OCI-LY3 (cell line): ENCODE measurements around the gene CBX4.

Source experiments
- H2AFZ ChIP-seq: fragments of 200-600, 300-600 bp; shearing (Covaris generic); 2 replicates; pipeline ENCODE4 v1.6.0; 2014; ENCODE audit warnings: antibody characterized with exemption, low read depth, low read length
- H3K27ac ChIP-seq: fragments of 200-600, 300-600 bp; sonication (generic); 2 replicates; pipeline ENCODE4 v1.5.1; 2014; ENCODE audit warnings: mild to moderate bottlenecking, low read length, moderate library complexity, mixed read lengths
- H3K27me3 ChIP-seq: fragments of 200-600, 300-600 bp; sonication (generic); 2 replicates; pipeline ENCODE4 v1.6.1; 2014; ENCODE audit warnings: low read depth, low read length, mixed read lengths
- H3K36me3 ChIP-seq: fragments of 200-600, 300-600 bp; sonication (generic); replicated peaks from 2 replicates; pipeline ENCODE3; 2014; ENCODE audit warnings: low read depth, low read length, mixed read lengths
- H3K4me1 ChIP-seq: fragments of 300-600, 200-600 bp; sonication (generic); 2 replicates; pipeline ENCODE4 v1.6.1; 2014; ENCODE audit warnings: low read length, mixed read lengths
- H3K4me2 ChIP-seq: fragments of 200-600, 300-600 bp; sonication (generic); 2 replicates; pipeline ENCODE4 v1.6.1; 2014; ENCODE audit warnings: low read length, mixed read lengths
- H3K4me3 ChIP-seq: fragments of 300-600, 200-600 bp; sonication (generic); 2 replicates; pipeline ENCODE4 v1.5.1; 2014; ENCODE audit warnings: antibody characterized with exemption, mild to moderate bottlenecking, low read length, moderate library complexity
- H3K79me2 ChIP-seq: fragments of 300-600, 200-600 bp; shearing (Covaris generic); 2 replicates; pipeline ENCODE4 v1.6.1; 2014; ENCODE audit warnings: mild to moderate bottlenecking, low read length, mixed read lengths
- H3K9ac ChIP-seq: fragments of 300-600, 200-600 bp; shearing (Covaris generic); 2 replicates; pipeline ENCODE4 v1.6.0; 2014; ENCODE audit warnings: mild to moderate bottlenecking, low read length, moderate library complexity
- H3K9me3 ChIP-seq: fragments of 200-600, 300-600 bp; shearing (Covaris generic); 2 replicates; pipeline ENCODE4 v1.6.1; 2014; ENCODE audit warnings: low read length, mixed read lengths; ENCODE audit not compliant: insufficient read depth
- H4K20me1 ChIP-seq: fragments of 200-600, 300-600 bp; sonication (generic); 2 replicates; pipeline ENCODE4 v1.6.1; 2016; ENCODE audit warnings: low read length, mixed read lengths; ENCODE audit not compliant: insufficient read depth
- CTCF ChIP-seq: fragments of 200-600, 300-600 bp; sonication (generic); IDR thresholded peaks from 2 replicates; pipeline ENCODE4 v1.5.1; 2014; ENCODE audit warnings: antibody characterized with exemption, low read length, low read depth
- EZH2phosphoT487 ChIP-seq: fragments of 200-600 bp; shearing (Covaris generic); IDR thresholded peaks from 2 replicates; pipeline ENCODE4 v1.6.1; 2018; ENCODE audit warnings: antibody characterized with exemption, mixed run types, low read depth

Gene CBX4

DNA sequence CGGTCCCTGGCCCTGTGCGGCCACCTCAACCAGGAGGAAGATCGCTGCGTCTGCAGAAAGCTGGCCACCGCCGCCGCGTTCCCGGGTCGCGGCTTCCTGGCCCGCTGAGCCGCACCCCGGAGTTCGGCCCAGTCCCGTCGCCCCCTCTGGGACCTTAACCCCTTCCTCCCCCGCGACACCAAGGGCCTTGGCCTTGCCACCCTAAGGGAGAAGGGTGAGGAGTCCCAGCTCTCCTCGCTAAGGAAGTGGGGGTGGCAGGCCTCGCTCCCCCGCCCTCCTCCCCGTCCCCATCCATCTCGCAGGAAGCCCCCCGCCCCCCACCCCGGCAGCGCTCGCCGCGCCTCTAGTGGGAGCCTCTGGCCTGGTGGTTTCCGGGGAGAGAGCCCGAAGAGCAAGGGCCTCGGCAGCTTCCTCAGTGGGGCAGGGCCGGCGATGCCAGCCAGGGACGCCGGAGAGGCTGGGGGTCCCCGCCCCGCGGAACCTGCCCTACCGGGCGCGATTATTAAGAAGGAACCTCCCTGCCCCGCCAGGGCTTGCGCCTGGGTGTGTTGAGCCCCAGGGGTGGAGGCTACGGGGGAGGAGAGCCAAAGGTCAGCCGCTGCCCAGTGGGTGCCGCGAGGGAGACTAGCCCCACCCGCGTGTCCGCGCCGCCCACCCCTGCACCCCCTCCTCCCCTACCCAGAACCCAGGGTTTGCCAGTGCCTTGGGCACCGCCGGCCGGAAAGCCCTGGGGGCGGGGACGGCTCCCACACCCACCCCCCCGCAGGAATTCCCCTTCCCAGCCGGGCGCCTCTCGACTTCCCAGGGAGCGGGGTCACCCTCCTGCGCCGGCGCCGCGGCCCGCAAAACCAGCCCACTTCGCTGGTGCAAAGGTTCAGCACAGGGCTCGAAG lies 6.8 kb downstream of the CBX4 start:
- Histone ChIP-seq H3K9me3 (no peaks in the 10 kb centered on the region), H3K36me3 (peaks cover 47% of the 10 kb centered on the region), H3K9ac (no peak overlapping the region), H3K4me1 (peaks cover 16% of the 10 kb centered on the region), H4K20me1 (peaks cover 77% of the 10 kb centered on the region), H3K4me3 (no peak overlapping the region), H3K79me2 (peaks cover 45% of the 10 kb centered on the region), H3K27me3 (no peaks in the 10 kb centered on the region), H3K27ac (no peak overlapping the region), H3K4me2 (no peak overlapping the region), H2AFZ (no peak overlapping the region)
- TF ChIP-seq EZH2phosphoT487 (no peak), CTCF (no peak)

- TF ChIP-seq EZH2phosphoT487, result no peak
- TF ChIP-seq CTCF, result no peak
- Histone ChIP-seq H4K20me1 (peaks cover 68% of the 10 kb centered on the region), H3K9ac (no peak overlapping the region)
Observed at GRCh38 chr17:79831265-79832217, 7.7 kb downstream of the CBX4 start.

GRCh38 chr17:79830763-79831264 lies 8.4 kb downstream of the CBX4 start:
- no peak for TF ChIP-seq CTCF
- no peak for TF ChIP-seq EZH2phosphoT487
- Histone ChIP-seq H3K9me3 (no peaks in the 10 kb centered on the region), H3K4me1 (peaks cover under 1% of the 10 kb centered on the region), H3K4me2 (no peak overlapping the region), H3K27ac (no peak overlapping the region), H4K20me1 (peaks cover 61% of the 10 kb centered on the region), H3K4me3 (no peak overlapping the region), H2AFZ (no peak overlapping the region), H3K79me2 (peaks cover 29% of the 10 kb centered on the region), H3K27me3 (no peaks in the 10 kb centered on the region), H3K9ac (no peak overlapping the region), H3K36me3 (peaks cover 31% of the 10 kb centered on the region)

More at GRCh38 chr17:79831265-79832217, 7.7 kb downstream of the CBX4 start:
- Histone ChIP-seq H3K4me1 (peaks cover 8% of the 10 kb centered on the region), H3K9me3 (no peaks in the 10 kb centered on the region), H3K4me3 (no peak overlapping the region), H3K36me3 (peaks cover 38% of the 10 kb centered on the region), H3K4me2 (no peak overlapping the region), H3K79me2 (peaks cover 36% of the 10 kb centered on the region), H2AFZ (no peak overlapping the region), H3K27me3 (no peaks in the 10 kb centered on the region), H3K27ac (no peak overlapping the region)
